ENCODE data around the gene TTLL4.
"Not testable (repeated sequence)": the region's sequence is repeated elsewhere in the genome, so short reads cannot be mapped to it uniquely, and the experiment has no call there.

Gene TTLL4

GRCh38 chr2:218710687-218711549 is at the start of gene TTLL4:
TSS of gene TTLL4 (plus strand) at chr2:218710835. CDS start at chr2:218737677, 26,842 bp downstream.
- DNase-seq (ENCODE audit: low read depth, low spot score) = peak; percentile 97

- no peak for DNase-seq (ENCODE audit: low read depth, low spot score)
Measured at GRCh38 chr2:218662377-218662776, 48.3 kb upstream of the TTLL4 start.

GRCh38 chr2:218662827-218663226 is 47.8 kb upstream of the TTLL4 start:
- no peak for DNase-seq (ENCODE audit: low read depth, low spot score)

GRCh38 chr2:218663901-218664300 is 46.7 kb upstream of the TTLL4 start:
- DNase-seq (ENCODE audit: low read depth, low spot score) = no peak

GRCh38 chr2:218664653-218665052 is 46.0 kb upstream of the TTLL4 start:
- no peak for DNase-seq (ENCODE audit: low read depth, low spot score)

- DNase-seq (ENCODE audit: low read depth, low spot score) = no peak
Measured at GRCh38 chr2:218671097-218671653, 39.5 kb upstream of the TTLL4 start.

GRCh38 chr2:218671654-218672566 is 38.7 kb upstream of the TTLL4 start, which contains the start of the genes RNF25 and STK36:
TSS of gene RNF25 (minus strand) at chr2:218672002. CDS start at chr2:218671970, 32 bp downstream.
TSS of gene STK36 (plus strand) at chr2:218672086. CDS start at chr2:218672830, 744 bp downstream.
- DNase-seq (ENCODE audit: low read depth, low spot score) = peak; percentile 64

GRCh38 chr2:218679119-218679518 is 31.5 kb upstream of the TTLL4 start:
- DNase-seq (ENCODE audit: low read depth, low spot score) = no peak

- no peak for DNase-seq (ENCODE audit: low read depth, low spot score)
Measured at GRCh38 chr2:218680061-218680460, 30.6 kb upstream of the TTLL4 start.

- DNase-seq (ENCODE audit: low read depth, low spot score) = not testable (repeated sequence)
Measured at GRCh38 chr2:218687400-218688060, 23.1 kb upstream of the TTLL4 start.

GRCh38 chr2:218691234-218691633 is 19.4 kb upstream of the TTLL4 start:
- no peak for DNase-seq (ENCODE audit: low read depth, low spot score)

GRCh38 chr2:218694405-218695145 is 16.1 kb upstream of the TTLL4 start:
- no peak for DNase-seq (ENCODE audit: low read depth, low spot score)

- no peak for DNase-seq (ENCODE audit: low read depth, low spot score)
Measured at GRCh38 chr2:218698885-218699284, 11.8 kb upstream of the TTLL4 start.

- no peak for DNase-seq (ENCODE audit: low read depth, low spot score)
Measured at GRCh38 chr2:218701806-218702205, 8.8 kb upstream of the TTLL4 start.

GRCh38 chr2:218703341-218703740 is 7.3 kb upstream of the TTLL4 start:
- no peak for DNase-seq (ENCODE audit: low read depth, low spot score)

GRCh38 chr2:218708086-218708485 is 2.5 kb upstream of the TTLL4 start:
- DNase-seq (ENCODE audit: low read depth, low spot score) = no peak

- DNase-seq (ENCODE audit: low read depth, low spot score) = no peak
Measured at GRCh38 chr2:218709908-218710307, 727 bp upstream of the TTLL4 start.

- no peak for DNase-seq (ENCODE audit: low read depth, low spot score)
Measured at GRCh38 chr2:218710334-218710686, 325 bp upstream of the TTLL4 start.

GRCh38 chr2:218711550-218711929 is 905 bp downstream of the TTLL4 start:
- DNase-seq (ENCODE audit: low read depth, low spot score) = no peak

- DNase-seq (ENCODE audit: low read depth, low spot score) = no peak
Measured at GRCh38 chr2:218713922-218714321, 3.3 kb downstream of the TTLL4 start.

GRCh38 chr2:218716070-218716469 is 5.4 kb downstream of the TTLL4 start:
- no peak for DNase-seq (ENCODE audit: low read depth, low spot score)
